ENCODE measurements around the gene ADAD2.

ADAD2 gene

GRCh38 chr16:84186685-84187437 lies 4.1 kb upstream of the ADAD2 start, which contains the start of gene TAF1C (continued):
- TF ChIP-seq ZNF626 (tag by site-specific recombination; IDR thresholded peaks at IDR 0.05) = no peak

- Histone ChIP-seq H3K9me3 (ENCODE audit: control insufficient read depth, insufficient read depth, low read depth, low read length) (no peaks in the 10 kb centered on the region), H3K27ac (ENCODE audit: extremely low read depth, low read depth, low read length) (no peak overlapping the region), H3K36me3 (ENCODE audit: control insufficient read depth in 2 of 2, insufficient read depth in 1 of 2, low read length in 2 of 2) (no peaks in the 10 kb centered on the region), H3K4me1 (ENCODE audit: control insufficient read depth, insufficient read depth, low read length) (no peaks in the 10 kb centered on the region), H3K4me3 (ENCODE audit: low read depth, low read length) (no peak overlapping the region)
- ChIA-PET CTCF (interaction anchor here (0.6 kb wide), 1 partner anchor 11 kb away, joined by 4 read pairs; no protein-coding TSS in a partner anchor), POLR2A (no interaction called here)
- no peak for TF ChIP-seq ZNF785 (tag by site-specific recombination; IDR thresholded peaks at IDR 0.05)
- TF ChIP-seq REST (tag by site-specific recombination; IDR thresholded peaks at IDR 0.05) = no peak
- TF ChIP-seq ZNF26 (tag by site-specific recombination; IDR thresholded peaks at IDR 0.05) = no peak
- no peak for TF ChIP-seq ZXDB (tag by site-specific recombination; IDR thresholded peaks at IDR 0.05)
- no peak for TF ChIP-seq SETDB1 (IDR thresholded peaks at IDR 0.05; ENCODE audit: insufficient read length, low read length)
- TF ChIP-seq ZNF266 (tag by site-specific recombination; IDR thresholded peaks at IDR 0.05; ENCODE audit: low read depth) = no peak
- no peak for TF ChIP-seq ZNF677 (tag by site-specific recombination; IDR thresholded peaks at IDR 0.05)
- no peak for TF ChIP-seq HIC1 (tag by site-specific recombination; IDR thresholded peaks at IDR 0.05)
Measured at GRCh38 chr16:84191466-84191865, 509 bp downstream of the ADAD2 start.

- H3K27ac ChIP-seq (ENCODE audit: extremely low read depth, low read depth, low read length) = no peak overlapping the region
- no peaks in the 10 kb centered on the region for H3K9me3 ChIP-seq (ENCODE audit: control insufficient read depth, insufficient read depth, low read depth, low read length)
- H3K4me3 ChIP-seq (ENCODE audit: low read depth, low read length) = no peak overlapping the region
- H3K36me3 ChIP-seq (ENCODE audit: control insufficient read depth in 2 of 2, insufficient read depth in 1 of 2, low read length in 2 of 2) = no peaks in the 10 kb centered on the region
- ChIA-PET POLR2A (no interaction called here), CTCF (no interaction called here)
- no peaks in the 10 kb centered on the region for H3K4me1 ChIP-seq (ENCODE audit: control insufficient read depth, insufficient read depth, low read length)
- TF ChIP-seq ZBTB8A (tag by site-specific recombination; IDR thresholded peaks at IDR 0.05) (no peak), ZFHX2 (tag by site-specific recombination; conservative IDR thresholded peaks at IDR 0.05) (no peak), KLF1 (tag by site-specific recombination; IDR thresholded peaks at IDR 0.05) (no peak), IKZF3 (tag by site-specific recombination; IDR thresholded peaks at IDR 0.05) (no peak), ZNF354C (tag by site-specific recombination; IDR thresholded peaks at IDR 0.05; ENCODE audit: borderline replicate concordance, low read depth) (no peak), ATF2 (tag by site-specific recombination; IDR thresholded peaks at IDR 0.05; ENCODE audit: low read depth) (no peak), ZNF560 (tag by site-specific recombination; IDR thresholded peaks at IDR 0.05; ENCODE audit: borderline replicate concordance) (no peak), ZNF621 (tag by site-specific recombination; IDR thresholded peaks at IDR 0.05) (no peak), YY2 (tag by site-specific recombination; IDR thresholded peaks at IDR 0.05) (no peak), ZNF654 (tag by site-specific recombination; IDR thresholded peaks at IDR 0.05; ENCODE audit: low read depth) (no peak), ZSCAN16 (tag by site-specific recombination; IDR thresholded peaks at IDR 0.05) (no peak), ZXDB (tag by site-specific recombination; IDR thresholded peaks at IDR 0.05) (no peak), ZNF707 (tag by site-specific recombination; IDR thresholded peaks at IDR 0.05) (no peak), ZNF792 (tag by site-specific recombination; IDR thresholded peaks at IDR 0.05) (no peak)
Measured at GRCh38 chr16:84193480-84193879, 2.5 kb downstream of the ADAD2 start.

All from HEK293 (cell line).